ENCODE data around the gene PRTFDC1. TPM values are rescaled to one million over a fixed set of nuclear protein-coding genes. Genes with fewer than 3 reads are reported as not detected.

Gene PRTFDC1, protein sequence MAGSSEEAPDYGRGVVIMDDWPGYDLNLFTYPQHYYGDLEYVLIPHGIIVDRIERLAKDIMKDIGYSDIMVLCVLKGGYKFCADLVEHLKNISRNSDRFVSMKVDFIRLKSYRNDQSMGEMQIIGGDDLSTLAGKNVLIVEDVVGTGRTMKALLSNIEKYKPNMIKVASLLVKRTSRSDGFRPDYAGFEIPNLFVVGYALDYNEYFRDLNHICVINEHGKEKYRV
- 38.9 and 44.5 TPM in 2 replicates for polyA plus RNA-seq

DNA sequence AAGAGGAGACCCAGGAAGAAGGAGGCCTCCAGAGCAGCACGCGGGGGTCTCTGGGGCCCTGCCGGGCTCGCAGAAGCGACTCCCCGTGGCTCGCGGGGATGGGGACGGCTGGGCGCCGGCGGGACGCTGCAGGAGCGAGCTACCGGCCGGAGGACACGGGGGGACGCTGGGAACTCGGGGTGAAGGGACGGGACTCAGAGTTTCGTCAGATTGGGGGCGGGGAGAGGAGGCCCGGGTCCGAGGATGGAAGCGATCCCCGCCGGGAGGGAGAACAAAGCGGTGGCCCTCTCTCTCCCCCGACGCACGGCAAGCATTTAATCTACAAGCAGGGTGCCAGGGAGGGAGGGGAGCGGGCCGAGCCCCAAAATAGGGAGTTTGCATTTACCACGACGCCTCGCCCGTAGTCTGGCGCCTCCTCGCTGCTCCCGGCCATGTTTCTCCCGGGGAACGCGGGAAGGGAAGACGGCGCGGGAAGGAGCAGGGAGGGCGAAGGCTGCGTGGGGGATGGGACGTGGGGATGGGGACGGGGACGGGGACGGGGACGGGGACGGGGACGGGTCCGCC is at the start of gene PRTFDC1:
PRTFDC1 (minus strand) TSS at position 464 of the 564 bp plus-strand sequence; CDS start at position 433, 31 bp downstream.

Other genes with a start within 250 kb of the PRTFDC1 start
- gene ARHGAP21, start 228.7 kb downstream of the PRTFDC1 start, polyA plus RNA-seq, result 25.7 and 41.2 TPM in 2 replicates
- gene ENKUR, start 63.6 kb upstream of the PRTFDC1 start, polyA plus RNA-seq, result 7.7 and 8.3 TPM in 2 replicates
- gene THNSL1, start 64.0 kb upstream of the PRTFDC1 start, polyA plus RNA-seq, result 18.5 and 21.8 TPM in 2 replicates
- 21.5 and 25.0 TPM in 2 replicates for gene GPR158, start 222.4 kb upstream of the PRTFDC1 start, polyA plus RNA-seq